NCI-H128 (cell line): Measurements from ENCODE around the gene GOLGA3.
"Not testable (repeated sequence)": the region's sequence is repeated elsewhere in the genome, so short reads cannot be mapped to it uniquely, and the experiment has no call there.

ENCODE experiments used
- DNase-seq: peaks from one replicate; lab custom pipeline; 2025; ENCODE audit not compliant: unreplicated experiment; lab: John Stamatoyannopoulos, UW

GOLGA3 gene

DNA sequence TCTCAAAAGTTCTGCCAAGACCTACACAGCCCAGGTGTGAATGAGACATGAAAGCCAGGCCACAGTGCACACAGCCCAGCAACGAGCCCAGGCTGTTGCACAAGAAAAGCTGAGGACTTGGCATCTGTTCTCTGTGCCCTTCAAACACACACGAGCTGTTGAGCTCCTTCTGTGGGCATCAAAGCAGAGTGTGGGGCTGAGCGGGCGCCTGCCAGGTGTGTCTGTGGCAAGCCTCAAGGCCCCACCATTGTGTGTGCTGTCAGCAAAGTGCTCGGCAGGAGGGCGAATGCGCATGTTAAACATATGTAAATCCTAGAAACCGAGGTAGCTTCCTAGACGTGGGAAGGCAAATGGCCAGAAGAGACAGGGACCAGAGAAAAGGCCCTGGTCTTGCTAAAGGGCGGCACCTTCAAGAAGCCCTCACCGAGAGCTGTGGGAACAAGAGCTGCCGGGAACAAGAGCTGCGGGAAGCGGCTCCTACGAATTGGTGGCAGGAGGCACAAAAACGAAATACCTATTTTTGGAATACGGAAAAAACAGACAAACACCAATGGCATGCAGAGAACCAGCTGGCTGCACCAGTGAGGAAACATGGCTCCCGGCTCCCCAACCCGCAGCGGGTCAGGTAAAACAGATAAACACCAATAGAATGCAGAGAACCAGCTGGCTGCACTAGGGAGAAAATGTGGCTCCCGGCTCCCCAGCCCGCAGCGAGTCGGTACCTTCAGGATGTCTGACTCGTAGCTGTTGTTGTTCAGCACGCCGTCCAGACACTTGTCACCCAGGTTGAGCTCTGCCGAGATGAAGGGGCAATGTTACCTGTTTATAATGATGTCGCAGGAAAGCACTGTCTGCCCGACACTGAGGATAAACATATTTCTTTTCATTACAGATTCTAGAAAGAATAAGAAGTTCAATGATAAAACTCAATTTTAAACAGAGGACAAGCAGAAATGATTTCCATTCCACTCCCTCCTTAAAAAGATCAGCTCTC lies 19.0 kb upstream of the GOLGA3 start:
- no peak for DNase-seq

DNA sequence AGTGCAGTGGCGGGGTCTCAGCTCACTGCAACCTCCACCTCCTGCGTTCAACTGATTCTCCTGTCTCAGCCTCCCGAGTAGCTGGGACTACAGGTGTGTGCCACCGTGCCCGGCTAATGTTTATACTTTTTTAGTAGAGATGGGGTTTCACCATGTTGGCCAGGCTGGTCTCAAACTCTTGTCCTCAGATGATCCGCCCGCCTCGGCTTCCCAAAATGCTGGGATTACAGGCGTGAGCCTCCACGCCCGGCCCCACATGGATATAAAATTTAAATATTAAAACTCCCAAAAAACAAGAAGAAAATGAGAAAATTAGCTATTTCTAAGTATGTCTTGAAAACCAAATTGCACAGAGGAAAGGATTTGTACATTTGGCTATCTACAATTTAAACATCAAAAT lies 16.0 kb upstream of the GOLGA3 start:
- not testable (repeated sequence) for DNase-seq

DNA sequence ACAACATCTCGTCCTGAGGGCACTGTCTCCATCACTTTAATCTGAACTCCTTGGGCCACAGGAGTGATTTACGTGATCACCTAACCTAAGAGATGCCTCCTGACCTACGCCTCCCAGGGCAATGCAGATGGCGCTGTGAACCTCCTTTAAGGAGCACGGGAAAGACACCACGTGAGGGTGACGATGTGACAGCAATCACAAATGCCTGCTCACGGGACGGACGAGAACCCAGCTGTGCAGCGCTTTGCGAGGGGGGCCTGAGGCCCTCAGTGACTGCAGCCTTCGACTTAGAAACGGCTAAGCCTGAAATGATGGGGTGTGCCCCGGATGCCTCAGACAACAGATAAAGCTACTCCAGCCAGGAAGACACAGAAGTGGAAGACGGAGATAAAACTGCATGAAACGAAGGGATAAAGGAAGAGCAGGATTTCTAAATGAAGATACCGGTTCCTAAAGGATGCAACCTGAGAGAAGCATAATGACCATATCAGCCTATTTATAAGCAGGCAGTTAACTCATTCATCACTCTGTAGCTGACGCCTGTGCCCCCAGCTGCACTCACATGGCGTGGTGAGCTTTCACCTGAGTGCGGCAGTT lies 13.9 kb upstream of the GOLGA3 start:
- DNase-seq, result no peak

DNA sequence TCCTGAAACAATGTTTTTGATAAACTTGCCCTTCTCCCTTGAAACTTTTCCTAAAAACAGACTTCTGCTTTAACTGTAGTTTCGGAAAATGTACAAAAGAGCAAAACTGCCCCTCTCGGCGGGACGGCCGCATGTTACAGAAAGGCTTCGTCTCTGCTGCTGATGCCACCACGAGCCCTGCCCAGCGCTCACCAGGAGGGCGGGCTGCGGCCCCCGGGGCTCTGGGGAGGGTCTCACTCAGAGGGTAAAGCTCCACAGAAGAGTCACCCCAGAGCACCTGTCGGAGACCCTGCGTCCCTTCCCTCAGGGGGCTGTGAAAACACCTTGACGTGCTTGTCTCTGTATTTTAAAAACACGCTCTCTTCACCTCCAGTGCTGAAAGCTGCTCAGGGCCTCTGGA lies 12.5 kb upstream of the GOLGA3 start:
- no peak for DNase-seq

DNA sequence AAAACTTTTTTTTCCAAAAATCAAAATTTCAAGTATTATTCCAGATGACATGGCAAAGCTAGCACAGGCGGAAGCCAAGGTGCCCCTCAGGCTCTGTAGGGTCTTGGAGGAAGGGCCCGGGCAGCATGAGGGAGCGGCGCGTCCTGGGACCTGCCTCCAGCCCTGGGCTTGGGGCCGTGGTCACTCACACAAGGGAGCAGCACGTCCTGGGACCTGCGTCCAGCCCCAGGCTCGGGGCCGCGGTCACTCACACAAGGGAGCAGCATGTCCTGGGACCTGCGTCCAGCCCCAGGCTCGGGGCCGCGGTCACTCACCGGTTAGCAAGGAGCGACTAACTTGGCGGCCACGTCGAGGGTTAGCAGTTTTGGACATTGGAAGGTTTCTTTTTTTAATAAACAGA lies 11.9 kb upstream of the GOLGA3 start:
- no peak for DNase-seq

DNA sequence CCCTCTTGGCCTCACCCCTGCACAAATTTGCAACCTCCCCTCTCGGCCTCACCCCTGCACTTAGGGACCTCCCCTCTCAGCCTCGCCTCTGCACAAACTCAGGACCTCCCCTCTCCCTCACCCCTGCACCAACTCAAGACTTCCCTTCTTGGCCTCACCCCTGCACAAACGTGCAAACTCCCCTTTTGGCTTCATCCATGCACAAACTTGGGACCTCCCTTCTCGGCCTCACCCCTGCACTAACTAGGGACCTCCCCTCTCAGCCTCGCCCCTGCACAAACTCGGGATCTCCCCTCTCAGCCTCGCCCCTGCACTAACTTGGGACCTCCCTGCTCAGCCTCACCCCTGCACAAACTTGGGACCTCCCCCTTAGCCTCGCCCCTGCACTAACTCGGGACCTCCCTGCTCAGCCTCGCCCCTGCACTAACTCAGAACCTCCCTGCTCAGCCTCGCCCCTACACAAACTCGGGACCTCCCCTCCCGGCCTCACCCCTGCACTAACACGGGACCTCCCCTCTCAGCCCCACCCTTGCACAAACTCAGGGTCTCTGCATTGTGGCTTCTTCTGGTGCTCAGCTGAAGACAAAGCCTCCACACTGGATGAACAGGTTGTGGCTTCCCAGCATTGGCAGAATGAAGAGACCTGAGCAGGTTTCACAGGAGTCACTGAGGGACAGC lies 11.0 kb upstream of the GOLGA3 start:
- no peak for DNase-seq

DNA sequence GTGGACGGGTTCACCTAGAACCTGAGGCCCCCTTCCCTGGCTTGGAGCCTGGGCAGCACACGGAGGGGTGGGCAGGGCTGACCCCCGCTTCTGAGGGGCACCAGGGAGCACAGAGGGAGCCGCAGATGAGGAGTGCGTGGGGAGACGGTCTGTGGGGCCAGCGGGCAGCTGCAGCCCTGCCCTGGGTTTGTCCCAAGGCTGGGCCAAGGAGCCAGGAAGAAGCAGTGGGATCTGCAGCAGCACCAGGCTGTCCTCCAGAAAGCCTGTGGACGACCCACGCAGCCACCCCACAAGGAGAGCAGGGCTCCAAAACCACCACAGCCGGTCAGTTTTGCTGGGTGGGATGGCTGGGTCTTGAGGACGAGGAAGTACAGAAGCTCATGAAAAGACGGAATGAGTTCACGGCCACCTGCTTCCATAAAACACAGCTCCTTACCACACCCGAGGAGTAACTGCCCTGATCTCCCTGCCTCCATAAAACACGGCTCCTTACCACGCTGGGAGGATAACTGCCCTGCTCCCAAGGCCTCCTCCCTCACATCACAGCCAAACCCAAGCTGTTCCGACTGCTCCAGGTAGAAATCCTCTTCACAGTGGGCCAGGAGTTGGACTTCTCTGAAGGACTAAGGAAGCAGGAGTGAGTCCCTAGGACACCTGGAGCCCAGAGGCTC lies 9.9 kb upstream of the GOLGA3 start:
- no peak for DNase-seq

DNA sequence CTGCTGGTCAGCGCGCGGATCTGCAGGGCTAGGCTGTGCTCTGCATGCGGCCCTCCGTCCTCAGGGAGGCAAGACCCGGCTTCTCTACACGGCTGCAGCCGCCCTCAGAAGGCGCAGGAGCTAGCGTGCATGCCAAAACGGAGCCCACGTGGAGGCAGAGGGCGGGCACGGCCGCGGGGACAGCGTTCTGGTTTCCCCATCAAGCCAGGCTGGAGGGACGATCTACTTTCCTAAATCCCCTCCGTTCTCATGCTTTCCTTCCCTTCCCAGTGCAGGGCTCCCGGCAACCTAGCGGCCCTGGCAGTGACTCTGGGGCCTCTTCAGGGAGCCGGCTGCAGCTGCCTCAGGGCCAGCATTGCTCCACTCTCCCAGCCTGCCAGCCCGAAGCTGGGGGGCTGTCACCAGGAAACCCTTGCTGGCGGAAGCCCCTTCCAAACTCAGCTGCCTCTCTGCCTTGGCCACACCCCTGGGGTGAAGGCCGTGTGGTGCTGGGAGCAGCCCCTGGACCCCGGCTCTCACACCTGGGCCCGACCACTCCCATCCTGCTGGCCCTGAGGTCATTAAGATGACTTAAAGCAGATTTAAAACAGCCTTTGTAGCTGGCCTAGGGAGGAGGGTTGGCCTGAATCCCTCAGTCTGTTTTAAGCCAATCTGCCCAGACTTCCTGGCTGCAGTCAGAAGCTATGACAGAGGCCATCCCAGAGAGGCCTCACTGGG lies 9.2 kb upstream of the GOLGA3 start:
- DNase-seq, result no peak

DNA sequence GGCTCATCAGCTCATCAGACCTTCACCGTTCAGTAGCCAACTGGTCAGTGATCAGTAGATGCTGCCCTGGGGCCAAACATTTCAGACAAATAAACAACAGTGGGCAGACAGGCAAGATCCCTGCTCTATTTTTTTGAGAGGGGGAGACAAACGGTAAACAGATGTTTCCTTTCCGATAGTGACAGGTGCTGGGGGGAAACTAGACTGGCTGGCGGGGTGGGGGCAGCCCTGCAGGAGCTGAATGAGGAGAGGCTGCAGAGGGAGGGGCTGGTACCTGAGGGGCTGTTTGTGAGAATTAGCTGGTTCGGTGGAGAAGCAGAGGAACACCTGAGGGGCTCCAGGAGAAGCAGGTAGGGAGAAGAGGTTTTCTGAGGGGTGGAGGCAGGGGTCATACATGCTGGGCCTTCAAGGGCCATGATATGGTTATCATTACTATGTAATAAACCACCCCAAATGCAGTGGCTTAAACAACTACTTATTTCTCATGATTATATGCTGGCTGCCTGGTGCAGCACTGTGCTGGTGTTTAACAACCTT lies 8.2 kb upstream of the GOLGA3 start:
- DNase-seq, result no peak

DNA sequence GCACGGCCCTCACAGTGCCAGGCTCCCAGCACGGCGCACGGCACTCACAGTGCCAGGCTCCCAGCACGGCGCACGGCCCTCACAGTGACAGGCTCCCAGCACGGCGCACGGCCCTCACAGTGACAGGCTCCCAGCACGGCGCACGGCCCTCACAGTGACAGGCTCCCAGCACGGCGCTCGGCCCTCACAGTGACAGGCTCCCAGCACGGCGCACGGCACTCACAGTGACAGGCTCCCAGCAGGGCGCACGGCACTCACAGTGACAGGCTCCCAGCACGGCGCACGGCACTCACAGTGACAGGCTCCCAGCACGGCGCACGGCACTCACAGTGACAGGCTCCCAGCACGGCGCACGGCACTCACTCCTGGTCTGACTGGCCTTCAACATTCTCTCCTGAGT lies 7.6 kb upstream of the GOLGA3 start:
- DNase-seq, result not testable (repeated sequence)

DNA sequence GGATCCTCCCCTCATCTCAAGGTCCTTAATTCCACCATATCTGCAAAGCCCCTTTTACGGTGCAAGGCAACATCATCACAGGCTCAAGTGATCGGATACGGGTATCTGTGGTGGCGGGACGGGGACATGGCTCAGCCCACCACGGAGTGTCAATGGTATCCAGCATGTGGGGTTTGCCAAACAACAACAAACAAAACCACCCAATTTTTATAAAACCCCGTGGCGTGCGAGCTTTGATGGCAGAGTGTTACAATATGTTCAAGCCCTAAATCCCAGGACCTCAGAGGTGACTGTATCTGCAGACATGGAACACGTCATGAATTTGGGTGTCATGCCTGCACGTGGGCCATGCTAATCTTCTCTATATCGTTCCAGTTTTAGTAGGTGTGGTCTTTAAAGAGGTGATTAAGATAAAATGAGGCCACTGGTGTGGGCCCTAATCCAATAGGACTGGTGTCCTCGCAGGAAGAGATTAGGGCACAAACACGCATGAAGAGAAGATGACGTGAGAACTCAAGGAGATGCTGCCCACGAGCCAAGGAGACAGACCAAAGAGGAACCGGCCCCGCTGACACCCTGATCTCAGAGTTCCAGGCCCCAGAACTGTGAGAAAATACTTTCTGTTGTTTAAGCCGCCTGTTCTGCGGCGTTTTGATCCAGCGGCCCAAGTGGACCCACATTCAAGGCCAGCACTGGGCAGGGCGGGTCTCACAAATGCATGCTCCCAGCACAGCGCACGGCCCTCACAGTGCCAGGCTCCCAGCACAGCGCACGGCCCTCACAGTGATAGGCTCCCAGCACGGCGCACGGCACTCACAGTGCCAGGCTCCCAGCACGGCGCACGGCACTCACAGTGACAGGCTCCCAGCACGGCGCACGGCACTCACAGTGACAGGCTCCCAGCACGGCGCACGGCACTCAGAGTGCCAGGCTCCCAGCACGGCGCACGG lies 6.7 kb upstream of the GOLGA3 start:
- no peak for DNase-seq

DNA sequence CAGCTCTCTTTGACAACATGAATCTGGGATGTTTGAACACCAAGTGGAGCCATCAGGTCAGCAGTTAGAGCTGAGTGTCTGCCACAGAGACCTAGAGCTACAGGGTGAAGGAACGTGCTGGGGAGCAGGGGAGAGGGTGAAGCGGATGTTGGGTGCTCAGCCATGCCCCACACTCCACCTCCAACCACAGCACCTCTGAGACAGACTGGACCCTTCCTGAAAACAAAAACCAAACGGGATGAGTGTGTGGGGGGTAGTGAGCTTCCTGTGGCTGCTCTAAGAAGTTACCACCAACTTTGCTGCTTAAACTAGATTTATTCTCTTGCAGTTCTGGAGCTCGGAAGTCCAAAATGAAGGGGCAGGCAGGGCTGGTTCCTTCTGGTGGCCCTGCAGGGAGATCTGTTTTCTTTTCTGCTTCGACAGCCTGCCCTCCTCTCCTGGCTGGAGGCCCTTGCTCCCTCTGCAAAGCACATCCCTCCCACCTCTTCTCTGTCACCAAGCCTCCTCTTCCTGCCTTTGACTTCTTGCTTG lies 5.6 kb upstream of the GOLGA3 start:
- no peak for DNase-seq

DNA sequence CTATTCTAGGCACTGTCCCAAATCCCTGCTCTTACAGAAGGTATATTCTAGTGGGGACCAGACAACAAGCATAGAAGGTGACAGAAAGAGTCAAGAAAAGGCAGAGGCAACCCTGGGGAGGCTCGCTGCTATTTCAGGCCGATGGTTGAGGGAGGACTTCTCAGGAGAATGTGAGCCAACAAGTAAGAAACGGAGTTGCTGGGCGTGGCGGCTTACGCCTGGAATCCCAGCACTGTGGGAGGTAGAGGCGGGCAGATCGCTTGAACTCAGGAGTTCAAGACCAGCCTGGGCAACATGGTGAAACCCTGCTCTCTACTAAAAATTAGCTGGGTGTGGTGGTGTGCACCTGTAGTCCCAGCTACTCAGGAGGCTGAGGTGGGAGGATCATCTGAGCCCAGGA lies 4.7 kb upstream of the GOLGA3 start:
- DNase-seq, result no peak

DNA sequence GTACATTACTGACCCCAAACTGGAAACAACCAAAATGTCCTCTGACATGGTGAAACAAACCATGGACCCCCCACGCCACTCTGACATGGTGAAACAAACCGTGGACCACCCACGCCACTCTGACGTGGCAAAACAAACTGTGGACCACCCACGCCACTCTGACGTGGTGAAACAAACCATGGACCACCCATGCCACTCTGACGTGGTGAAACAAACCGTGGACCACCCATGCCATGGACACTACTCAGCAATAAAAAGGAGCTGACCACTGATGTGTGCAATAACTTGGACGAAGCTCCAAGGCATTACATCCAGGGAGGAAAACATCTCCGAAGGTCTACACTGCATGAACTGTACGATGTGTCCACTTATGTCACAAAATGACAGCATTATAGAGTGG lies 3.1 kb upstream of the GOLGA3 start:
- no peak for DNase-seq

DNA sequence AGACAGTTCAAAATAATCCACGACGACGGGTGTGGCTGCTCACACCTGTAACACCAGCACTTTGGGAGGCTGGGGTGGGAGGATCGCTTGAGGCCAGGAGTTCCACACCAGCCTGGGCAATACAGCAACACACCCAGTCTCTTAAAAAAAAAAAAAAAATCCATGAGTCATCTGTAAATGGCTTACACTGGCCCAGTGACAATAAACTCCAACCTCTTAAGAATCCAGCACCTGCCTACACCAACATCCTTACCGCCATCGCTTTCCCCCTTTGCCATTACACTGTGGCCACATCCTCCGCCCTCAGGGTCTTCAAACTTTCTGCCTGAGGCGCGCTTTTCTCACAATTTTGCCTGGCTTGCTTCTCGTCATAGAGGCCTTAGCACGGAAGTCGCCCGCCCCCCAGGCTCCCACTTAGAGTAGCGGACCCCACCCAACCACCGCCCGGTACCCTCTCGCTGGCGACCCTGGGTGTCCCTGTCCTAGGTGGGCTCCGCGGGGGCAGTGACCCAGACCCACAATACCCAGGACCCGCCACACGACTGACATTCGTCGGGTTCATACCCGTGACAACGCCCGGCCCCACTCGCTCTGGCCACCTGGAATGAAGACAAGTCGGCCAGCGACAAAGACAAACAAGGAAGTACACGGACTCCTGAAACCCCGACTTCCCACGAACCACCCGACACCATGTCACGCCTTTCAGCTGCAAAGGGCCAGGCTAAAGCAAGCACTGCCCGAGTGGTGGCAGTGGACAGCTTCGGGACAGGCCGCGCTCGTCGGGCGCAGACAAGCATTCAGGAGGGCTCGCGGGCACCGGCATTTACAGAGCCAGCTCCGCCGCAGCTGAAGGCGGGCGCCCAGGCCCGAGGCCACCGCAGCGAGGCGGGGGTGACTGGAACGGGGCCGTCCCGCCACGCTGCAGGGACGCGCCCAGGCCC lies 636 bp downstream of the GOLGA3 start:
- no peak for DNase-seq

DNA sequence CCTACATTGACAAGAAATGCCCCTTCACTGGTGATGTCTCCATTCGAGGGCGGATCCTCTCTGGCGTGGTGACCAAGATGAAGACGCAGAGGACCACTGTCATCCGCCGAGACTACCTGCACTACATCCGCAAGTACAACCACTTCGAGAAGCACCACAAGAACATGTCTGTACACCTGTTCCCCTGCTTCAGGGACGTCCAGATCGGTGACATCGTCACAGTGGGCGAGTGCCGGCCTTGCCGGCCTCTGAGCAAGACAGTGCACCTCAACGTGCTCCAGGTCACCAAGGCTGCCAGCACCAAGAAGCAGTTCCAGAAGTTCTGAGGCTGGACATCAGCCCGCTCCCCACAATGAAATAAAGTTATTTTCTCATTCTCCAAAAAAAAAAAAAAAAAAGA lies 2.8 kb downstream of the GOLGA3 start:
- DNase-seq, result no peak

DNA sequence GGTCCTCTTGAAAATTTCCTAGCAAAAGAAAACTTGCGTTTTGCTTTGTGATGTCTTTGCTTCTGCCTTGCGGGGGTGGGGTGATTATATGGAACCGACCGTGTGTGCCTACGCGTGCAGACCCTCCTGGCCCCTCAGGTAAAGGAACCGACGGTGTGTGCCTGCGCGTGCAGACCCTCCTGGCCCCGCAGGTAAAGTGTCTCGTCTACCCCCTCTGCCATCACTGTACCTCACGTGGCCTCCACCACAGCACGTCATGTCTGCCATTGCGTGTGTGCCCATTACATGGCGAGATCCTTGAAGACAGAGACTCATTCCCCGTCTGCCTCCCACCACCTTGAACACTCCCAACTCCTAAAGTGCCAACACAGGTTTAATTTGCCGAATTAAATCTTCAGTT lies 3.6 kb downstream of the GOLGA3 start:
- DNase-seq, result no peak

DNA sequence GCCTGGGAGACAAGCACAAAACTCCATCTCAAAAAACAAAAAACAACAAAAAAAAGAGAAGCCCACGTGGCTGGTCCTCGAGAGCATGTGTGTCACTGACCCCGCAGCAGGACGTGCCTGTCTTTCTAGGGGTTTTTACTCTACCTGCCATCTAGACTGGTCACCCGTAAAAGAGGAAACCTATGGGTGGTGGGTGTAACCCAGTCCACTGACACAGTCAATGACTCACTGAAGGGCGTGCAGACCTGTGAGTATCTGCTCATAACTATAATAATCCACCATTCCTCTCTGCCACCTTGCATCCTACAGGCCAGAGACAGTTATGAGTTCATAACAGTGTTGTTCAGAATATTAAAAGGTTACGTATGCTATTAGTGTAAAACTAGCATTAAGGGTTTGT lies 4.6 kb downstream of the GOLGA3 start:
- DNase-seq, result no peak
